Endothelial cell (in vitro differentiated cells): ENCODE data around the gene ZNF521. TPM values are rescaled to one million over a fixed set of nuclear protein-coding genes. Genes with fewer than 3 reads are reported as not detected.
A peak's percentile ranks its signal among the peaks of the same experiment; 100 is the strongest.

Experiments
- DNase-seq: peaks from one replicate; pipeline ENCODE4 v3.0.0; 2021; ENCODE audit warnings: low spot score
- H3K27ac Mint-ChIP-seq: one replicate; pipeline ENCODE4 v1.8.0; 2021; ENCODE audit warnings: mixed read lengths, inconsistent platforms; ENCODE audit not compliant: unreplicated experiment
- H3K27me3 Mint-ChIP-seq: one replicate; pipeline ENCODE4 v1.8.0; 2021; ENCODE audit warnings: mild to moderate bottlenecking, moderate library complexity, mixed read lengths, inconsistent platforms; ENCODE audit not compliant: unreplicated experiment
- H3K36me3 Mint-ChIP-seq: one replicate; pipeline ENCODE4 v1.8.0; 2021; ENCODE audit warnings: mild to moderate bottlenecking, low read depth, mixed read lengths, inconsistent platforms; ENCODE audit not compliant: unreplicated experiment
- H3K4me1 Mint-ChIP-seq: one replicate; pipeline ENCODE4 v1.8.0; 2021; ENCODE audit warnings: mild to moderate bottlenecking, mixed read lengths, inconsistent platforms; ENCODE audit not compliant: unreplicated experiment
- H3K4me3 Mint-ChIP-seq: one replicate; pipeline ENCODE4 v1.8.0; 2021; ENCODE audit warnings: mild to moderate bottlenecking, mixed read lengths, inconsistent platforms; ENCODE audit not compliant: unreplicated experiment
- H3K9me3 Mint-ChIP-seq: one replicate; pipeline ENCODE4 v1.8.0; 2021; ENCODE audit warnings: mixed read lengths, inconsistent platforms; ENCODE audit not compliant: unreplicated experiment
- CTCF ChIP-seq: fragments of 200-600 bp; sonication (generic); IDR thresholded peaks from one replicate; pipeline ENCODE4 v1.5.0; 2021; ENCODE audit warnings: antibody characterized with exemption; ENCODE audit not compliant: unreplicated experiment
- total RNA-seq: library from RNA; stranded (reverse); fragmentation: NEBNext Ultra II Directional; extraction: Animal tissue kit (Norgen Biotek cat#: 25700); gene quantifications from one replicate; pipeline ENCODE4 v1.2.1, GENCODE V29; 2021; ENCODE audit not compliant: unreplicated experiment

Gene ZNF521
- total RNA-seq, 1 donor from 2014 or later = 238 TPM

GRCh38 chr18:25153426-25153825 is 198.5 kb downstream of the ZNF521 start:
- TF ChIP-seq CTCF = no peak
- Mint-ChIP-seq H3K4me3 (no peak overlapping the region), H3K36me3 (peaks cover 34% of the 10 kb centered on the region), H3K27ac (no peak overlapping the region), H3K9me3 (no peaks in the 10 kb centered on the region), H3K27me3 (peaks cover 6% of the 10 kb centered on the region), H3K4me1 (peaks cover 2% of the 10 kb centered on the region)
- DNase-seq = no peak

- Mint-ChIP-seq H3K9me3 (no peaks in the 10 kb centered on the region), H3K27ac (no peak overlapping the region), H3K4me3 (no peak overlapping the region), H3K27me3 (no peaks in the 10 kb centered on the region), H3K36me3 (peaks cover 14% of the 10 kb centered on the region), H3K4me1 (no peaks in the 10 kb centered on the region)
- TF ChIP-seq CTCF = no peak
- DNase-seq = no peak
Observed at GRCh38 chr18:25147877-25148488, 204.0 kb downstream of the ZNF521 start.

- Mint-ChIP-seq H3K36me3 (peaks cover 5% of the 10 kb centered on the region), H3K4me1 (peaks cover 3% of the 10 kb centered on the region), H3K4me3 (no peak overlapping the region), H3K27ac (peak overlapping the region; percentile 8), H3K27me3 (no peaks in the 10 kb centered on the region), H3K9me3 (no peaks in the 10 kb centered on the region)
- no peak for TF ChIP-seq CTCF
- DNase-seq = no peak
Observed at GRCh38 chr18:25146512-25146910, 205.5 kb downstream of the ZNF521 start.

GRCh38 chr18:25145731-25146511 is 206.0 kb downstream of the ZNF521 start:
- DNase-seq = no peak
- Mint-ChIP-seq H3K36me3 (peaks cover under 1% of the 10 kb centered on the region), H3K4me3 (no peak overlapping the region), H3K9me3 (no peaks in the 10 kb centered on the region), H3K27ac (no peak overlapping the region), H3K4me1 (peaks cover 6% of the 10 kb centered on the region), H3K27me3 (peaks cover 3% of the 10 kb centered on the region)
- TF ChIP-seq CTCF = no peak

- Mint-ChIP-seq H3K27me3 (peaks cover 3% of the 10 kb centered on the region), H3K4me3 (no peak overlapping the region), H3K4me1 (peaks cover 17% of the 10 kb centered on the region), H3K9me3 (no peaks in the 10 kb centered on the region), H3K36me3 (peaks cover 5% of the 10 kb centered on the region), H3K27ac (no peak overlapping the region)
- no peak for TF ChIP-seq CTCF
- DNase-seq = no peak
Observed at GRCh38 chr18:25144820-25145219, 207.1 kb downstream of the ZNF521 start.
